ENCODE results near the gene TBL3. TPM values are rescaled to one million over a fixed set of nuclear protein-coding genes. Genes with fewer than 3 reads are reported as not detected.

Gene TBL3
- total and polyA plus RNA-seq, 9 of the 15 experiments (the other 6 are each of a cell fraction or from before 2014, with no cell fraction given), result 0.97 to 117 (median 24.5) TPM

- TF ChIP-seq PREB (CRISPR knock-in tag; IDR thresholded peaks at IDR 0.05), result no peak
- TF ChIP-seq NR3C1 (CRISPR knock-in tag; IDR thresholded peaks at IDR 0.05), result no peak
- no peak for TF ChIP-seq POLR3G (IDR thresholded peaks at IDR 0.05; ENCODE audit: extremely low read depth, insufficient read length, insufficient replicate concordance)
- peak; percentile 14 for TF ChIP-seq ZFP36 (IDR thresholded peaks at IDR 0.05; ENCODE audit: low read depth, low read length, partially characterized antibody)
- TF ChIP-seq RUNX1 (IDR thresholded peaks at IDR 0.05; ENCODE audit: low read depth), result no peak
- no peak for TF ChIP-seq SAFB2 (IDR thresholded peaks at IDR 0.05; ENCODE audit: borderline replicate concordance, low read depth, low read length, severe bottlenecking)
- TF ChIP-seq TAL1 (IDR thresholded peaks at IDR 0.05), result no peak
- no peak for TF ChIP-seq CBX8 (IDR thresholded peaks at IDR 0.05; ENCODE audit: borderline replicate concordance, extremely low read depth, low read depth, low read length, poor library complexity, severe bottlenecking)
- TF ChIP-seq CHD4 (IDR thresholded peaks at IDR 0.05; ENCODE audit: insufficient read depth, insufficient replicate concordance, low read depth, low read length, poor library complexity, severe bottlenecking), result no peak
- TF ChIP-seq NUFIP1 (IDR thresholded peaks at IDR 0.05; ENCODE audit: partially characterized antibody), result no peak
- TF ChIP-seq E2F3 (CRISPR knock-in tag; IDR thresholded peaks at IDR 0.05), result no peak
- TF ChIP-seq TFAP4 (CRISPR knock-in tag; IDR thresholded peaks at IDR 0.05; ENCODE audit: borderline replicate concordance), result peak; percentile 88
- no peak for TF ChIP-seq POLR2B (IDR thresholded peaks at IDR 0.05; ENCODE audit: low read depth, partially characterized antibody)
- TF ChIP-seq RBM34 (IDR thresholded peaks at IDR 0.05; ENCODE audit: borderline replicate concordance, insufficient read depth, low read length), result no peak
- TF ChIP-seq KLF6 (CRISPR knock-in tag; IDR thresholded peaks at IDR 0.05; ENCODE audit: borderline replicate concordance), result no peak
- TF ChIP-seq HINFP (tag; conservative IDR thresholded peaks at IDR 0.05; ENCODE audit: low read depth), result no peak
- TF ChIP-seq E2F8 (IDR thresholded peaks at IDR 0.05; ENCODE audit: low read depth, partially characterized antibody), result no peak
- TF ChIP-seq POU5F1 (IDR thresholded peaks at IDR 0.05; ENCODE audit: borderline replicate concordance, low read depth, low read length, partially characterized antibody), result no peak
- no peak for TF ChIP-seq MECOM (CRISPR knock-in tag; IDR thresholded peaks at IDR 0.05)
- no peak for TF ChIP-seq BACH1 (tag; IDR thresholded peaks at IDR 0.05)
Observed at GRCh38 chr16:2023092-2024031, 51.5 kb downstream of the TBL3 start (continued).
